BJ (cell line): ENCODE measurements around the gene TRAF1. TPM values are rescaled to one million over a fixed set of nuclear protein-coding genes. Genes with fewer than 3 reads are reported as not detected.

Experiments used
- CTCF ChIA-PET: fragments of 350-600 bp; formaldehyde crosslinking; extraction: SDS; loops from one replicate; lab custom pipeline; 2021; ENCODE audit warnings: antibody characterized with exemption, inconsistent platforms; lab: Yijun Ruan, JAX
- POLR2A ChIA-PET: fragments of 300-600 bp; sonication (Branson Sonifier 250); formaldehyde crosslinking; extraction: SDS; loops from one replicate; lab custom pipeline; 2021; ENCODE audit warnings: antibody characterized with exemption; lab: Charles Lee
- DNase-seq: peaks from one replicate; pipeline ENCODE4 v3.0.0-alpha.2; 2011; ENCODE audit warnings: low read depth
- H3K27me3 ChIP-seq: 2 replicates; pipeline ENCODE4 v1.6.0; 2011; ENCODE audit warnings: low read length; ENCODE audit not compliant: control insufficient read depth, insufficient read depth
- H3K36me3 ChIP-seq: 2 replicates; pipeline ENCODE4 v1.5.1; 2011; ENCODE audit warnings: low read length; ENCODE audit not compliant: control insufficient read depth, insufficient read depth
- H3K4me3 ChIP-seq: 2 replicates; pipeline ENCODE4 v1.5.1; 2011; ENCODE audit warnings: low read depth, mild to moderate bottlenecking, control low read depth, low read length
- polyA plus RNA-seq: library from polyadenylated mRNA; depleted of rRNA; stranded (reverse); fragments of >200 nt; gene quantifications from 2 replicates; pipeline ENCODE4 v1.2.3, GENCODE V29; 2011; rRNA removed
- TF ChIP-seq, protein P1 (sequence below): IDR thresholded peaks from 2 replicates; pipeline ENCODE4 v1.5.1; 2011; ENCODE audit warnings: low read depth, mild to moderate bottlenecking, control low read depth, inconsistent platforms, low read length, moderate library complexity; ENCODE audit not compliant: insufficient read depth

TRAF1 gene
- polyA plus RNA-seq, 1 experiment, result 3.3 TPM

DNA sequence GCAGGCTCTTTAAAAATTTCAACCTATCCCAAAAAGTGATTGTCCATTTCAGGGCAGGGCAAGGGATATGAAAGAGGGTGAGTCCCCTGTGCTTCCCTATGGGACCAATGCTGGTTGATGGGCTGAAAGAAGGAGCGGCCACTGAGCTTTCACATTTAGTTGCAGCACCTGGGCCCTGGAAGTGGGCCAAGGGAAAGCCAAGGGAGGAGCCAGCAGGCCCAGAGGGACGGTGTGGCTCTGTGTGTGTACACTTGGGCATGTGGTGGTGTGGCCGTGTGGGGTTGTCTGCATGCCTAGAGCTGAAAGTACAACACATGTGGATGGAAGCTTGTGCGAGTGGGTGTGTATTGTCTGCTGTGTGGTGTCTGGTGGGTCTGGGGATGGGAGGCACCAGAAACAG lies 69.9 kb downstream of the TRAF1 start:
- Histone ChIP-seq H3K36me3 (peaks cover 15% of the 10 kb centered on the region), H3K27me3 (no peaks in the 10 kb centered on the region), H3K4me3 (no peak overlapping the region)
- POLR2A ChIA-PET, result no interaction called here
- CTCF ChIA-PET, result interaction anchor here (1.2 to 1.4 kb wide), 2 partner anchors 10 to 101 kb away, joined by 3 to 4 read pairs; no protein-coding TSS in a partner anchor
- TF ChIP-seq, protein P1, sequence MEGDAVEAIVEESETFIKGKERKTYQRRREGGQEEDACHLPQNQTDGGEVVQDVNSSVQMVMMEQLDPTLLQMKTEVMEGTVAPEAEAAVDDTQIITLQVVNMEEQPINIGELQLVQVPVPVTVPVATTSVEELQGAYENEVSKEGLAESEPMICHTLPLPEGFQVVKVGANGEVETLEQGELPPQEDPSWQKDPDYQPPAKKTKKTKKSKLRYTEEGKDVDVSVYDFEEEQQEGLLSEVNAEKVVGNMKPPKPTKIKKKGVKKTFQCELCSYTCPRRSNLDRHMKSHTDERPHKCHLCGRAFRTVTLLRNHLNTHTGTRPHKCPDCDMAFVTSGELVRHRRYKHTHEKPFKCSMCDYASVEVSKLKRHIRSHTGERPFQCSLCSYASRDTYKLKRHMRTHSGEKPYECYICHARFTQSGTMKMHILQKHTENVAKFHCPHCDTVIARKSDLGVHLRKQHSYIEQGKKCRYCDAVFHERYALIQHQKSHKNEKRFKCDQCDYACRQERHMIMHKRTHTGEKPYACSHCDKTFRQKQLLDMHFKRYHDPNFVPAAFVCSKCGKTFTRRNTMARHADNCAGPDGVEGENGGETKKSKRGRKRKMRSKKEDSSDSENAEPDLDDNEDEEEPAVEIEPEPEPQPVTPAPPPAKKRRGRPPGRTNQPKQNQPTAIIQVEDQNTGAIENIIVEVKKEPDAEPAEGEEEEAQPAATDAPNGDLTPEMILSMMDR, result no peak
- no peak for DNase-seq

DNA sequence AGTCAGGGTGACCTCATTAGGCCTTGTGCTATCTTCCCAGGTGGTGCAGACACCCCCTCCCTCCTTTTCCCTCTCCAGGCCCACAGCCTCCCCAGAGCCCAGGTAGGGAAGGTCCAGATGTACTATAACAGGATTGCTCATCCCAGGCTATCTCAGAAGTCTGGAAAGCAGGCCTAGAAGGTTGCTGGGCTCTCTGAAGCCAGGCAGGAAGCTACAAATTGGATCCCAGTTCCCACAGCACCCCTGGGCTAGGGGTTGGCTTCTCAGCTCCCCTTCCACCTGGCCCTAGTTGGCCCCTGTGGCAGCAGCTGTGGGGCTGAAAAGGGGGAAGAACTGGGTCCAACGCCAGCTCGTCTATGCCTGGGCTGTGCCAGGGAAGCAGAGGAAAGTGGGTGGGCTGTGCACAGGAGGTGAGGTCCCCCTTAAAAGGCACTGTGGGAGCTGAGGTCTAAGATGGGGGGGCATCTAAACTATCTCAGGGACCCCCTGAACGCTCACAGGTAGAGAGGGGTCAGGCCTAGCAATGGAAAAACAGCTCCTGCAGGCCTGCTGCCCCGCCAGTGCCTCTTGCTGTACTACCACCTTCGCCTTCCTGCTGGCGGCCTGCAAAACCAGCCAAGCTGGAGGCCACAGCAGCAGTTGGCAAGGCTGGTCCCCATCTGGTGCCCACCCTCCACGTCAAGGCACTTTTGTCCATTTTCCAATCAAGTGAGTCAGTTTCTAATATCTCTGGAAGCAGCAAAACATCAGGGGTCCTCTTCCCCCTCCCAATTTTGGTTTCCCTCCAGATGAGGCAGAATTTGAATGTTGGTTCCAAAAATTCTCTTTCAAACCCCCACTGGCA lies 70.5 kb downstream of the TRAF1 start:
- ChIA-PET CTCF (interaction anchor here (1.4 kb wide), 1 partner anchor 10 kb away, joined by 4 read pairs; no protein-coding TSS in a partner anchor), POLR2A (no interaction called here)
- TF ChIP-seq, protein P1, result no peak
- no peak for DNase-seq
- Histone ChIP-seq H3K27me3 (no peaks in the 10 kb centered on the region), H3K4me3 (no peak overlapping the region), H3K36me3 (peaks cover 18% of the 10 kb centered on the region)

DNA sequence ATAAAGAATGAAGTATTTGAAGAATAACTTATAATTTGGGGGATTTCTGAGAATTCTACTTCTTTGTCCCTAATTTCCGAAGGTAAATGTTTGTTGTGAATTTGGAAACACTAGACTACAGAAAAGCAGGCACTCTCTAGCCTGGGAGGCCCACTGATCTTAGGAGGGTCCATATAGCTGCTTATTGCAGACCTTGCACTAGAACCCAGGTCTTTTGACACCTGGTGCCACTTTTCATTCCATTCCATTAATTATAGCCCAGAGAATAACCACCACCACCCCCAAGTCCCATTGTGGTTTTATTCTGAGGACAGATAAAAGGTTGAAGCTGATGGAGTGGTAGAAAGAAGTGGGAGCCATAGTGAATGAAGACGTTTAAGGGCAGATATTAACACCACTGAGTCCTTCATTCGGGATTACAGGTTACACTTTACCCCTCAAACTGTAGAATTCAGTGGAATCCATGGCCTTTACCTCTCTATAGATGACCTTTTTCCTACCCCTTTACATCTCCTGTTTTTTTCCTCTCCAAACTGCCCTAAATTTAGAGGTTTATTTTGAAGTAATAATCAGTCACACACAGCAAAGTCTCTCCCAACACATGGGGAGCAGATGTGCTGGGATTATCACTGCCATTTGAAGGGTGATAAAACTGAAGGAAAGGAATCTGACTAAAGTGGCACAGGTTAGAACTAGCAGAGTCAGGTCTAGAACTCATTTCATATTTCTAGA lies 71.8 kb downstream of the TRAF1 start:
- H3K4me3 ChIP-seq, result no peak overlapping the region
- H3K27me3 ChIP-seq, result no peaks in the 10 kb centered on the region
- TF ChIP-seq, protein P1, result no peak
- no peak for DNase-seq
- POLR2A ChIA-PET, result no interaction called here
- CTCF ChIA-PET, result no interaction called here
- H3K36me3 ChIP-seq, result peaks cover 12% of the 10 kb centered on the region

DNA sequence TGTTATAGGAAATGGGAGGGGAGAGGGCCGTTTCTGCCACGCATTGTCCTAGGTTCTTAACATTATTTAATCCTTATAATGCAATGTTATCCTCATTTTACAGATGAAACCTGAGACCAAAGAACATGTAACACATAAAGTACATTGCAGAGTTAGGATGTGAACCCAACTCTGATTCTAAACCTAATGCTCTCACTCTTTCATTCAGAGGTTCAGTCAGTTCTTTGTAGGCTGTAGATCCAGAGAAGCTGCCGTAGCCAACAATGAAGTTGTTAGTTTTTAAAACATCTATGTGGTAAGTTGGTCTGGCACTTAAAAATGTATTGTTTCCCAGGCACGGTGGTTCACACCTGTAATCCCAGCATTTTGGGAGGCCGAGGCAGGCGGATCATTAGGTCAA lies 73.4 kb downstream of the TRAF1 start:
- Histone ChIP-seq H3K27me3 (no peaks in the 10 kb centered on the region), H3K36me3 (peaks cover 12% of the 10 kb centered on the region), H3K4me3 (no peak overlapping the region)
- TF ChIP-seq, protein P1, result no peak
- ChIA-PET POLR2A (no interaction called here), CTCF (interaction anchor here (1.1 kb wide), 1 partner anchor 98 kb away, joined by 4 read pairs; no protein-coding TSS in a partner anchor)
- DNase-seq, result no peak

Other genes starting within 250 kb of the TRAF1 start
- gene MEGF9, start 212.3 kb downstream of the TRAF1 start, polyA plus RNA-seq, result 1.1 and 2.0 TPM in 2 replicates
- gene FBXW2, start 133.4 kb downstream of the TRAF1 start, polyA plus RNA-seq, result 40.8 and 47.8 TPM in 2 replicates
- gene PSMD5, start 83.9 kb downstream of the TRAF1 start, polyA plus RNA-seq, result 22.0 and 37.7 TPM in 2 replicates
- 32.8 and 61.7 TPM in 2 replicates for gene PHF19, start 49.6 kb downstream of the TRAF1 start, polyA plus RNA-seq
- 1.4 and 2.7 TPM in 2 replicates for gene C5, start 123.5 kb upstream of the TRAF1 start, polyA plus RNA-seq
- 3.6 and 5.2 TPM in 2 replicates for gene CNTRL, start 148.2 kb upstream of the TRAF1 start, polyA plus RNA-seq